ENCODE data around the gene SDHAF1.
"Not testable (repeated sequence)": the region's sequence is repeated elsewhere in the genome, so short reads cannot be mapped to it uniquely, and the experiment has no call there.

Gene SDHAF1, protein sequence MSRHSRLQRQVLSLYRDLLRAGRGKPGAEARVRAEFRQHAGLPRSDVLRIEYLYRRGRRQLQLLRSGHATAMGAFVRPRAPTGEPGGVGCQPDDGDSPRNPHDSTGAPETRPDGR

DNA sequence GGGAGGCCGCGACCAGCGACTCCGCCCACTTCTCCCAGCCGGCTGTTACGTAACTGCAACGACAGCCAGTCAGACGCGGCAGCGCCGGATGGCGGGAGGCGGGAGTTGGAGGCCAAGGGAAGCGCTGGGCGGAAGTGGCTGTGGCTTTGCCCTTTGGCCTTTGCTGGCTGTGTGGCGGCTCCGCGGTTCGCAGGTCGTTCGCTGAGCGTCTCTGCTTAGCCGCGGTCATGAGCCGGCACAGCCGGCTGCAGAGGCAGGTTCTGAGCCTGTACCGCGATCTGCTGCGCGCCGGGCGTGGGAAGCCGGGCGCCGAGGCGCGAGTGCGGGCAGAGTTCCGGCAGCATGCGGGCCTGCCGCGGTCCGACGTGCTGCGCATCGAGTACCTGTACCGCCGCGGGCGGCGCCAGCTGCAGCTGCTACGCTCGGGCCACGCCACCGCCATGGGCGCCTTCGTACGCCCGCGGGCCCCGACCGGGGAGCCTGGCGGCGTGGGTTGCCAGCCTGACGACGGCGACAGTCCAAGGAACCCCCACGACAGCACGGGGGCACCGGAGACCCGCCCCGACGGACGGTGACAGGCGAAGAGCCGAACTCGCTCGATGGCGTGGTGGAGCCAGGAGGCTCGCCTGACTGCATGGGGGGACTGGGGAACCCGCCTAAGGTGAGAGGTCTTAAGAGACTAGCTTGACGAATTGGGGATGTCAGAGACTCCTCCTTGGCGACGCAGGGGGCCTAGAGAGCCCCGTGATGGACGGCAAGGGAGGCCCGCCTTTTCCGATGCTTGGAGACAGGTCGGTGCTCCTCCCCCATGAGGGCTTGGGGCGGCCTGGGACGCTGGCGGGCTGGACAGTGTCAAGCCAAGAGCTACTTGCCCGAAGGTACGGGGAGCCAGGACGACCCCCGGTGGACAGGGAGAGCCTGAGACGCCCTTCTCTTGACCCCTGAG is at the start of gene SDHAF1:
SDHAF1 (plus strand) TSS at position 141 of the 946 bp plus-strand sequence; CDS start at position 228, 87 bp downstream.
- DNase-seq, result peak; percentile 100

DNA sequence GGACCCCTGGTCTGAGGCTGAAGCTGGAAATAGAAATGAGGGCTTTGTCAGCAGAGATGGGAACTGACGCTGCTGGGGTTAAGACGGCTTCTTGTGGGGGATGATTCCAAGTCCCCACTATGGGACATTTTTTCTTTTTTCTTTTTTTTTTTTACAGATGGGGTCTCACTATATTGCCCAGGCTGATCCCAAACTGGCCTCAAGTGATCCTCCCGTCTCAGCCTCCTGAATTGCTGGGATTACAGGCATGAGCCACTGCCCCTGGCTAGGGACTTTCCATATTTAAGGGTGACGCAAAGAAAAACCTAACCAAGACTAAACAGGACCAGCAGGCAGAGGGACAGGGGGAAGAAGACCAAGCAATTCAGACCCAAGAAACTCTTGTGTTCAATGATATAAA is 48.8 kb upstream of the SDHAF1 start:
- no peak for DNase-seq

DNA sequence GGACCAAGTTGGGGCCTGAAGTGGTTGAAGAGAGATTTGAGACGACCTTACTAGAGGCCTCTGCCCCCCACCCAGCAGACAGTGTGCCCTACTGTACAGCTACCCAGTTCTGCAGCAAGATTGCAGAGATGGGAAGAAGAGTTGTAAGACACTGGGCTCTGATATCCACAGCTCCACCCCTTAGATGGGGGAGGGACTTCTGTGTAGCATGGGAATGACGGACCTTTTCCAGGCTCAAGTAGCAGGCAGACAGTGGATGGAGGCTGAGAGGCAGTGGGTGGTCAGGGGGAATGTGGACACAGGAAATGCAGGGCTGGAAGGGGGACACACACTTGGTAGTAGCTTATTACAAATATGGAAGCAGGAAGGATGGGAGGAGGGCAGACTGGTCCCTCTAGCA is 45.9 kb upstream of the SDHAF1 start:
- DNase-seq, result no peak

DNA sequence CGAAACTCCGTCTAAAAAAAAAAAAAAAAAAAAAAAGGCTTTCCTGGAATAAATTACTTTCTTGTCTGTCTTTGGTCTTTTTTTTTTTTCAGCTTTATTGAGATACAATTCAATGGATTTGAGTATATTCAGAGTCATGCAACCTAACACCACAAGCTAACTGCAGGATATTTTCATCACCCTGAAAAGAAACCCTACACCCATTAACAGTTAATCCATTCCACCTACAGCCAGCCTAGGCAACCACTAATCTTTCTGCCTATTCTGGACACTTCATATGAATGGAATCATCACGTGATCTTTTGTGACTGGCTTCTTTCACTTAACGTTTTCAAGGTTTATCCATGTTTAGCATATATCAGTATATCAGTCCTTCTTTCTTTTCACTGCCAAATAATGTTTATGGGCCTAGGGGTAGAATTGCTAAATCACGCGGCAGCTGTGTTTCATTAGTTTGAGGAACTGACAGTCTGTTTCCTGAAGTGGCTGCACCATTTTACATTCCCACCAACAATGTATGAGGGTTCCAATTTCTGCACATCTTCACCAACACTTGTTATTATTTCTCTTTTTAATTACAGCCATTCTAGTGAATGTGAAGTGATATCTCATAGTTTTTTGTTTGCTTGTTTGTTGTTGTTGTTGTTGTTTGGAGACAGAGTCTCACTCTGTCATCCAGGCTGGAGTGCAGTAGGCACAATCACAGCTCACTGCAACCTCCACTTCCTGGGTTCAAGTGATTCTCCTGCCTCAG is 38.9 kb upstream of the SDHAF1 start:
- DNase-seq, result no peak

DNA sequence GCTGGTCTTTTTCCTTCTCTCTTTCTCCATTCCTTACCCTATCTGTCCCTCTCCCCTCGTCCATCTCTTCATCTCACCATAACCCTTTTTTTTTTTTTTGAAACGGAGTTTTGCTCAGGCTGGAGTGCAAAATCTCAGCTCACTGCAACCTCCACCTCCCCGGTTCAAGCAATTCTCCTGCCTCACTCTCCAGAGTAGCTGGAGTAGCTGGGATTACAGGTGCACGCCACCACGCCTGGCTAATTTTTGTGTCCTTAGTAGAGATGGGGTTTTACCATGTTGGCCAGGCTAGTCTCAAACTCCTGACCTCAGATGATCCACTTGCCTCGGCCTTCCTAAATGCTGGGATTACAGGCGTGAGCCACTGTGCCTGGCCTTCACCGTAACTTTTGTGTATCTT is 37.6 kb upstream of the SDHAF1 start:
- DNase-seq, result not testable (repeated sequence)

DNA sequence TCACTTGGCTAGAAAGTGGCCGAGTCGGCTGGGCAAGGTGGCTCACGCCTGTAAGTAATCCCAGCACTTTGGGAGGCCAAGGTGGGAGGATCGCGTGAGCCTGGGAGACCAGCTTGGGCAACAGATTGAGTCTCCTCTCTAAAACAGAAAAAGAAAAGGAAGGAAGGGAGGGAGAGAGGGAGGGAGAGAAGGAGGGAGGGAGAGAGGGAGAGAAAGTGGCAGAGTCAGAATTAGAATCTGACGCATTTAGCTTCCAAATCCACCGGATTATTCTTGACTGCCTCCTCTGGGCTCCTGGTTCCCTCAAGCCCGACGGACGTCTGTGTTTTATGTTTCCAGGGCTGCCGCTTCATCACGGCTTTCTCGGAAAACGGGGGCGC is 36.3 kb upstream of the SDHAF1 start:
- DNase-seq, result no peak

DNA sequence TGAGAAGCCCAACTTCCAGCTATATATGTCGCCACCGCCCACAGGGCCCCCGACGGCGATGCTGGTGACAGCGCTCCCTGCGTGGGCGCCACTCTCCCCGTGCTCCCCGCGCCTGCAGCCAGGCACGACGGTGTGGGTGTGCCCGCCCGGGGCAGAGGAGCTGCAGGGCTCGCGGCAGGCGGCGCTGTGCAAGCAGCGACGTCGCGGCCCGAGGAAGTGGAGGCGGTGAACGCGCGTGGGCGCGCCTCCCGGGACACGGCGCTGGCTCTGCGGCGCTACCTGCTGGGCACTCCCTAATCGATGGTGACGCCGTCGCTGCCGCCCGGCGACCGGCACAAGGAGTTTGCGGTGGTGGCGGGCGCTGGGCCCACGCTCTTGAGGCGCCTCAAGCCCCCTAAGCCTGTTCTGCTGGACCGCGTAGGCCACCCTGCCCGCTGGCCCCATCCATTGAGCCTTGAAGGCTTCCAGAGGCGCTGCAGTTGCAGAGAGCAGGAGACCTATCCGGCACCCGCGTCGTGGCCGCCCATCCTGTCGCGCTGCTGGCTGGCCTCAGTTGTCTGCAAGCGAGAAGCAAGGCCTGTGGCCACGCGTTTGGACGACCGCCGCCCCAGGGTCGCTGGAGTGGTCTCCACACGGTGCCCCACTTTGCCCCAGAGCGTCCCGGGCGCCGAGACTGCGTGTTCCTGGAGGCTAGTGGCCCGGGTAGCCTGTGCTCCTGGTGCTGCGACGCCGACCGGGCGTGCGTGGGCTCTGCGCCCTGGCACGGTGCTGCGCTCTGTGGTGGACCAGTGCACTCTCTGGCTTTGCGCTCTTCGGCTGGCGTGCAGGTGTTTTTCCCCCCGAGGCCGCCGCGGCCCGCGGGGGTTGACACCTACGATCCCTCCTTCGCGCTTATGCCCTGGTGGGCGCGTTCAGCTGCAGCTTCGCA is 35.7 kb upstream of the SDHAF1 start:
- peak; percentile 32 for DNase-seq

DNA sequence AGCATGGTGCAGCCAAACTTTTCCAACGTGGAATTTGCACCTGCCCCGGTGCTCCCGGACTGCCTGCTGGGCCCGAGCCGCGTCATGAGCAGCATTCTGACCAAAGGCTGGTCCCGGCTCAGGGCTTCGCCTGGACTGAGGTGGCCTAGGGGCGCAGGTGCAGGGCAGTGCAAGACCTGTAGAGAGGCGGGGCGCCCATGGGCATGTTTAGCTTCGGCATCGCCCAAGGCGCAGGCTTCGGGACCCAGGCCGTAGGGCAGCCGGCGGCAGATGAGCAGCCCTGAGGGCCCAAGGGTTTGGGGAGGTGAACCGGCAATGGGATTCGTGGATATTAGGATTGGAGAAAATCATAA is 35.0 kb upstream of the SDHAF1 start:
- DNase-seq, result no peak

DNA sequence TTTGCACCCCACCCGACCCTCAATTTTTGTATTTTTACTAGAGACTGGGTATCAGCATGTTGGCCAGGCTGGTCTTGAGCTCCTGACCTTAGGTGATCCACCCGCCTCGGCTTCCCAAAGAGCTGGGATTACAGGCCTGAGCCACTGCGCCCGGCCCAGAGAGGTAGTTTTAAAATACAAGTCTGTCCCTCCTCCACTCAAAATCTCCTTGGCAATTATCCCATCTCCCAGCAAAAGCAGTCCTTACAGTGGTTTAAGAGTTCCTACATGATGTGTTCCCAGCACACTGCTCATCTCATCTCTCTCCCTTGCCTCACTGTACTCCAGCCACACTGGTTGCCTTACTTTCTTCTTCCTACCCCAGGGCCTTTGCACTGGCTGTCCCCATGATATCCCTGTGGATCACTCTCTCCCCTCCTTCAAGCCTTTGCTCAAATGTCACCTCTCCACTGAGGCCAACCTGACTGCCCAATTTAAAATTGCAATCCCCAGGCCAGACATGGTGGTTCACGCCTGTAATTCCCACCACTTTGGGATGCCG is 34.5 kb upstream of the SDHAF1 start:
- DNase-seq, result no peak

DNA sequence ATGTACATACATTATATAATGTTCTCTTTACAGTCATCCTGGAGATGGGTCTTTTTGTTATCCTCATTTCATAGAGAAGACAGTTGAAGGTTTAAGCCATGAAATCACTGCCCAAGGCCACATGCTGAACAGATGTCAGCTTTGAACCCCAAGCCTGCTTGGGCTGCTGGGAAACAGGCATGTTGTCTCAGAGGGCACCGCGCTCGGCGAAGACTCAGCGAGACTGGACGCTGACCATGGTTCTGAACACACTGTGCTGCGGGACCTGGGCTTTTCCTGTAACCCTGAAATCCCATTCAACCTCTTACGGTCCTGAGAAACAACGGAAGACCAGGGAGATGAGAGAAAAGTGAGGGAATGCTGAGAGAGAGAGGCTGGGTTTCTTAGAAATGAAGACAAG is 31.5 kb upstream of the SDHAF1 start:
- DNase-seq, result no peak

DNA sequence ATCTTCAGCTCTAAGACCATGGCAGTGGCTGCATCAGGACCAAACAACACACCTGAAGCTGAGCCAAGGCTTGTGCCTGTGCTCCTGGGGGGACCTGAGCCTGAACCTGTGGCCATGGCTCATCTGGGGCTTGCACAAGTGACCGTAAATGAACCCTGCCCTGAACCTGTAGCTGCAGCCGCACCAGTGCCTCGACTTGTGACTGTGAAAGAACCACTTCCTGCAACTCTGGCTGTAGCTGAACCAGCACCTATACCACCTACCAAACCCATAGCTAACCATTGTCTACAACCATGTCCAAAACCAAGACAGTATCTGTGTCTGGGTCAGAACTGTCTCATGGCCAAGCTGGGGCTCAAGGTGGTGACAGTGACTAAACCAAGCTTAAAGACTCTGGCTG is 28.2 kb upstream of the SDHAF1 start:
- DNase-seq, result no peak

DNA sequence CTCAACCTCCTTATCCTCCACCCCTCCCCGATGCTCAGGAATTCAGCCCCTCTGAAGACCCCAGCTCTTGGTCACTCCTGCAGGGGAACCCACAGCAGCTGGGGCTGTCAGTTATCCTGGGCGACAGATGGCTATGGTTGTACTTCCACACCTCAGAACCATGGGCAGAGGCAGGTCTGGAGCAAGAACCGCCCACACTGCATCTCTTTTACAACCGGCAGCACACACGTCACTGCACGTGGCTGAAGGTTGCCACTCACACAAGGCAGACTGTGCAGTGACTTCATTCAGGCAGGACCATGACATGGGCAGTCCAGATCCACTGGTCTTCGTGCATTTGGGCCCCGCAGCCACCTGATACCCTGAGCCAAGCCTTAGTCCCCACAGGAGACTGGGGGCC is 21.5 kb upstream of the SDHAF1 start:
- no peak for DNase-seq

DNA sequence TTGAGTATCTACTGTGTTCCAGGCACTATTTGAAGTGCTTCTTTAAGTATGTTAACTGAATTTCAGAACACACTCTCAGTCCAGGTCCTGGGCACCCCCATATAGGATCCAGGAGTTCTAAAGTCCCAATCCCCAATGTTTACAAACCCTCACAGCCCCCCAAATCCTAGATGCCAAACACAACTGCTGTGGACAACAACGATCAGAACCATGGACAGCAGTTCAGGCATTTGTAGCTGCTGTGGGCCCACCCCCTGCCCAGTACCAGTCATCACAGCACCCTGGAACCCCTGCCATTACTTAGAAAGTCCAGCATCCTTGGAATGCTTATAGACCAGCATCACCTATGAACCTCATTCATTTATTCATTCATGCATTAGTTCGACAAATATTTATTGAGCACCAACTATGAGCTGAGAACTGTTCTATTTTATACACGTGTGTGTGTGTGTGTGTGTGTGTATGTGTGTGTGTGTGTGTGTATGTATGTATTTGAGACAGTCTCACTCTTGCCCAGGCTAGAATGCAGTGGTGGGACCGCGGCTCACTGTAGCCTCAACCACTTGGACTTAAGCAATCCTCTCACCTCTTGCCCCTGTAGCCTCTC is 19.3 kb upstream of the SDHAF1 start:
- DNase-seq, result no peak

DNA sequence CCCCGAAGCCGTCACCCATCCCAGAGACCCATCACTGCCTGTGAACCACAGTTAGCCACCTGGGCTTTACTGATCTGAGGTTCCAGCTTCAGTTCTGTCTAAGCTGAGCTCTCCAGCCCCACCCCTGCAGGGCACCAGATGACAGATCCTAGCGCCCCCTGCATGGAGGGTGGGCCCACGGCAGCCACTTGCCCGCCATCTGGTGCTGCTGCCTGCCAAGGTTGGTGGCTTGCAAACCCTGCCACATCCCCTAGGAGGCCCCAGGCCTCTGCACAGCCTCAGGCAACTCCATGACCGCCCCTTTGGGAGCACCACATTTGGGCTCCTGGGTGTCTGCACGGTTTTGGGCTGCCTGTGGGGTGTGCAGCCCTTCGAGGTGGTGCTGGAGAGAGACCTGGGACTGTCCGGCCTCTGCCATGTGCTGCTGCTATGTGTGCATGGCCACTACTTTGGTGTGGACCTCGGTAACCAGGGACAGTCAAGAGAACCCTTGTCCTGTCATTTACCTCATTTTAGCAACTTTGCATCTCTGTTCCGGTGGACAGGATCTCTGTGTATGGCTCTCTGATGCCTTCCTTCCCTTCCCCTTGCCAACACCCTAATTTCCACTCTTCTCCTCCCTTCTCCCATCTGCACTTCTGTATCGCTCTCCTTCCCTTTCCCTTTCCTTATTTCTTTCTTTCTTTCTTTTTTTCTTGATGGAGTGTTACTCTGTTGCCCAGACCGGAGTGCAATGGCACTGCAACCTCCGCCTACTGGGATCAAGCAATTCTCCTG is 17.4 kb upstream of the SDHAF1 start:
- no peak for DNase-seq

DNA sequence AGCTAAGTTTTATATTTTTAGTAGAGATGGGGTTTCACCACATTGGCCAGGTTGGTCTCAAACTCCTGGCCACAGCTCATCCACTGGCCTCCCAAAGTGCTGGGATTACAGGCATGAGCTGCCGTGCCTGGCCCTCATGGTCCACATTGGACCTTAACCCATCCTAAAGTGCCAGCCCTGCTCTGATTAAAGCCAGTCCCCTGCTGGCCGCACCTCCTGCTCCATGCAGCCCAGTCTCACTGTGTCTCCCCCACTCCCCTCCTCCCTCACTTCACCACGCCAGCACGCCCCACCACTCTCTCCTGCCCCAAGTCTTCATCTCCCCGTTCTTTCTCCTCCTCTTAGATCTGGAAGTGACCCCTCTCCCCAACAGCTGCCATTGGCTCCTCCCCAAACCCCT is 16.7 kb upstream of the SDHAF1 start:
- DNase-seq, result no peak

DNA sequence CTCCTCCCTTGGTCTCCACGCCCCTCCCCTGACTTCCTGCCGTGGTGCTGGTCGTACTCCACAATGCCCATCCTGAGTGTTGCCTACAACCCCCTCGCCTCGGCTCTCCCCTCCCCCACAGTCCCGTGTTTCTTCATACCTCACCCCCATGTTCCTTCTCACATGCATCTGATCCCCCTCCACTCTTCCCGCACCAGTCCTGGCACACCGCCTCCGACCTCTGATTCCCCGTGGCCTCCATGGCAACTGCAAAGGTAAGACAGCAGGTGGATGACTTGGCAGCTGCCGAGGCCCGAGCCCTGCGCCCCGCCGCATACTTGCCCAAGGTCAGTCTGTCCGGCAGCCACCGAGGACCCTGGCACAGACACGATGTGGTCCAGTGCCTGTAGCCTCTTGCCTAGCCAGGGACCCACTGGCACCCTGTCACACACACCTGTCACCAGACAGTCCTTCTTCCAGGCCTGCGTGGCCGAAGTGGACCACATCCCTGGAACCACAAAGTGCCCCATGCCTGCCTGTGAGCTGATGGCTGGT is 16.1 kb upstream of the SDHAF1 start:
- DNase-seq, result no peak

DNA sequence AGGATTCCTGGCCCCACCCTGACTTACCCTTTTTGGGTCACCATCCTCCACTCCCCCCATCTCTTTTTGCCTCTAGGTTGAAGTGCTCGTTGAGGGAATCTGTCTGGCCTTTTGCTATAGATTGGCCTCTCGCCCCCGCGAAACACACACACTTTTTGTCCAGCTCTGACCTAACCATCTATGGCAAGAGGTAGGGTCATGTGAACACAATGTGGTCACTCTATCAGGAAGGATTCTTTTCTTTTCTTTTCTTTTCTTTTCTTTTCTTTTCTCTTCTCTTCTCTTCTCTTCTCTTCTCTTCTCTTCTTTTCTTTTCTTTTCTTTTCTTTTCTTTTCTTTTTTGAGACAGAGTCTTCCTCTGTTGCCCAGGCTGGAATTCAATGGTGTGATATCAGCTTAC is 14.0 kb upstream of the SDHAF1 start:
- not testable (repeated sequence) for DNase-seq

DNA sequence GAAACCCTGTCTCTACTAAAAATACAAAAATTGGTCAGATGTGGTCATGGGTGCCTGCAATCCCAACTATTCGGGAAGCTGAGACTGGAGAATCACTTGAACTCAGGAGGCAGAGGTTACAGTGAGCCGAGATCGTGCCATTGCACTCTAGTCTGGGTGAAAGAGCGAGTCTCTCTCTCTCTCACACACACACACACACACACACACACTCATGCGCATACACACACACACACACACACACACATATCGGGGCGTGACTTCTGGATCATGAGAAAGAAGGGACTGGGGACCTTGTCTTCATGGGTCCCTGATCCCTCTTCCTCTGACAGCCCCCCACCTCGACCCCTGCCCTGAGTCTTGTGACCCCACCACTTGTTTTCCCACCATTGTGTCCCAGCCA is 11.8 kb upstream of the SDHAF1 start:
- no peak for DNase-seq

DNA sequence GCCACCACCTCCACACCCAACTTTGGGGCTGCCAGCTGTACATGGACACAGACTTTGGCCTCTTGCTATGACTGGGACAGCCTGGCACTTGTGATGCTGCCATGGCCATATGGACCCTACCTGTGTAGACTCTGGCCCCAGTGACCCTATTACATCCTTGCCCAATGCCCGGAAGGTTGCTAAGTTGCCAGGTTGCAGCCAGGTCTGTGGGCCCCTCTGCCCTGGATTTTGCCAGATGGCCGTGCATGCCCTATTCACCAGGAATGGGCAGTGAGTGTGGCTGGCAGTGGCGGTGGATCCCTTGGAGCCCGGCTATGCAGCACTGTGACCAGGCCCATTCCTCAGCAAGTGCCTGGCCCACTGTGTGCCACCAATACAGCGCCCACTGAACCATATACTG is 8.9 kb upstream of the SDHAF1 start:
- DNase-seq, result no peak

DNA sequence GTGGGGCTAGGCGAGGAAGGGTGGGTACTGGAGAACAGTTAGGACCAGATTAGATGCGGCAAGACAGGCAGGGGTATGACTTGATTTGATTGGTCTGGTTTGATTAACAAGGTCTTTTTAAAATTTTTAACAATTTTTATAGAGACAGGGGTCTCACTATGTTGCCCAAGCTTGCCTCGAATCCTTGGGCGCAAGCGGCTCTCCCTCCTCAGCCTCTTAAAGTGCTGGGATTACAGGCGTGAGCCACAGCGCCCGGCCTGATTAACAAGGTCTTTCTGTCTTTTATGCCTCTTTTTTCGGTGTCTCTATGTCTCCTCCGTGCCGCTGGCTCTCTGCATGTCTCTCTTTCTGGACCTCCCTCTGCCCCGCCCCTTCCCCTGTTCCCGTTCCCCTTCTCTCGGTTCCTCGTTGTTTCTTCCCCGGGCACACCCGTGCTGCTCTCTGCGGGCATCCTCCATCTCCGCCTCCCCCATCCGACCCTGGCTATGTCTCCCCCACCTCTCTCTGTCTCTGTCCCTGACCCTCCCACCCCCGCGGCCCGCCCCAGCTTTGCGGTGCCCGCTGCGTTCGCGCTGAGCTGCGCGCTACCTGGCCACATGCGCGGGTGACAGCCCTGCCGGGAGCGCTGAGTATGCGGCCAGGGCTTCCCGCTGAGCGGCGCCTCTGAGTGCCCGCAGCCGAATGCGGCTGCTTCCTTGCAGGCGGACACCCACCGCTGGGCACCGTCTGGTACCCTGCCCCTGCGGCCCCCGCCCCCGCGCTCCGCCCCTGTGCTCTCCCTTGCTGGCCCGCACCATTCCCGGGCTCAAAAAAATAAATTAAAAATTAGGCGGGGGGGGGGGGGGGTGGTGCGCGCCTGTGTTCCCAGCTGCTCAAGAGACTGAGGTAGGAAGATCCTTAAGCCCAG is 8.1 kb upstream of the SDHAF1 start:
- DNase-seq, result peak; percentile 99

Data from NCI-H2227 treated with DMSO at 0.1 percent for 48 hours (cell line).